HepG2 (cell line): ENCODE data around the gene CNR2. TPM values are rescaled to one million over a fixed set of nuclear protein-coding genes. Genes with fewer than 3 reads are reported as not detected.
"Not testable (repeated sequence)": the region's sequence is repeated elsewhere in the genome, so short reads cannot be mapped to it uniquely, and the experiment has no call there.

Experiments
- ATAC-seq: fragments of 200-7000 bp; cut with Tn5 transposase; 3 replicates; pipeline ENCODE4 v1.9.1; 2020; ENCODE audit warnings: mild to moderate bottlenecking, moderate library complexity
- BruUV-seq: library from RNA; stranded (reverse); fragments of 400-500 nt; replicated peaks from 2 replicates; lab custom pipeline; 2021; lab: Mats Ljungman, UMichigan
- CTCF ChIA-PET: fragments of 300-600 bp; formaldehyde crosslinking; extraction: SDS; loops from one replicate; lab custom pipeline; 2021; ENCODE audit warnings: low total read pairs, inconsistent platforms, low intra/inter-chr PET ratio; lab: Yijun Ruan, JAX
- POLR2A ChIA-PET: fragments of 350-600 bp; sonication (Branson Sonifier 250); formaldehyde crosslinking; loops from one replicate; lab custom pipeline; 2020; ENCODE audit warnings: antibody characterized with exemption, inconsistent platforms; lab: Yijun Ruan, JAX
- DNase-seq: peaks from one replicate; pipeline ENCODE4 v3.0.0-alpha.2; 2015; ENCODE audit warnings: low spot score
- FAIRE-seq: peaks from 3 replicates; lab custom pipeline; 2011; peaks lifted over from hg19 to GRCh38; lab: Jason Lieb, UNC
- H2AFZ ChIP-seq: one replicate; pipeline ENCODE4 v1.6.1; 2011; ENCODE audit warnings: low read length, inconsistent platforms
- H3K27ac ChIP-seq: fragments of 300-600 bp; 3 replicates; pipeline ENCODE4 v1.8.0; 2011; ENCODE audit warnings: mixed run types, mild to moderate bottlenecking, mixed read lengths, low read length, inconsistent platforms; ENCODE audit not compliant: insufficient read depth; ENCODE audit errors: extremely low read length
- H3K27me3 ChIP-seq, 2 experiments: fragments of 200-600 bp in 1 of 2; 2 replicates in 1 of 2; 3 replicates in 1 of 2; pipeline versions ENCODE4 v1.6.0 to v1.8.0; 2011; ENCODE audit warnings: low read length in 2 of 2, mild to moderate bottlenecking in 2 of 2, moderate library complexity in 2 of 2, inconsistent platforms in 1 of 2; ENCODE audit not compliant: insufficient read depth in 2 of 2, control insufficient read depth in 1 of 2
- H3K36me3 ChIP-seq, 2 experiments: fragments of 200-600 bp in 1 of 2; replicated peaks in 1 of 2; 2 replicates in 1 of 2; 3 replicates in 1 of 2; pipeline versions ENCODE4 v1.5.1 to v1.8.0; 2011; ENCODE audit warnings: low read length in 2 of 2, inconsistent platforms in 1 of 2; ENCODE audit not compliant: insufficient read depth in 2 of 2, control insufficient read depth in 1 of 2
- H3K4me1 ChIP-seq: 2 replicates; pipeline ENCODE4 v1.5.1; 2012; ENCODE audit warnings: low read length, inconsistent platforms; ENCODE audit not compliant: insufficient read depth
- H3K4me2 ChIP-seq: 2 replicates; pipeline ENCODE4 v1.6.0; 2011; ENCODE audit warnings: low read depth, low read length, inconsistent platforms
- H3K4me3 ChIP-seq, 3 experiments: fragments of 200-600 bp in 1 of 3; sonication (generic), shearing (Covaris generic) in 1 of 3; replicated peaks in 1 of 3; 2 replicates each; pipeline ENCODE4 v1.5.1; 2011 to 2016; ENCODE audit warnings: low read length in 3 of 3, inconsistent platforms in 2 of 3, low read depth in 2 of 3, mild to moderate bottlenecking in 2 of 3, control low read depth in 1 of 3, mixed read lengths in 1 of 3; ENCODE audit not compliant: insufficient read depth in 1 of 3
- H3K79me2 ChIP-seq: one replicate; pipeline ENCODE4 v1.6.1; 2011; ENCODE audit warnings: low read length, inconsistent platforms; ENCODE audit not compliant: insufficient read depth
- H3K9ac ChIP-seq: 2 replicates; pipeline ENCODE4 v1.6.0; 2011; ENCODE audit warnings: mild to moderate bottlenecking, low read depth, low read length, inconsistent platforms; ENCODE audit not compliant: insufficient read depth
- H3K9me3 ChIP-seq: 2 replicates; pipeline ENCODE4 v1.5.1; 2012; ENCODE audit warnings: mild to moderate bottlenecking, low read length
- H4K20me1 ChIP-seq: 2 replicates; pipeline ENCODE4 v1.6.0; 2011; ENCODE audit warnings: inconsistent platforms, mild to moderate bottlenecking, low read length, moderate library complexity; ENCODE audit not compliant: insufficient read depth
- KDM5B ChIP-seq: sonication (generic); formaldehyde crosslinking; IDR thresholded peaks from 2 replicates; pipeline ENCODE4 v1.4.0; 2020; ENCODE audit warnings: missing genetic modification reagents, mild to moderate bottlenecking, borderline replicate concordance
- RBAK ChIP-seq: sonication (generic); formaldehyde crosslinking; IDR thresholded peaks from 2 replicates; pipeline ENCODE4 v1.5.1; 2020; ENCODE audit warnings: mild to moderate bottlenecking, missing genetic modification reagents
- SAP130 ChIP-seq: IDR thresholded peaks from 2 replicates; pipeline ENCODE4 v1.6.1; 2016; ENCODE audit warnings: low read depth
- TEAD2 ChIP-seq: sonication (generic); formaldehyde crosslinking; IDR thresholded peaks from 2 replicates; pipeline ENCODE4 v1.9.0; 2021; ENCODE audit warnings: missing genetic modification reagents
- ZNF230 ChIP-seq: sonication (generic); formaldehyde crosslinking; IDR thresholded peaks from 2 replicates; pipeline ENCODE4 v1.4.0; 2020; ENCODE audit warnings: mild to moderate bottlenecking, missing genetic modification reagents
- ZNF570 ChIP-seq: sonication (generic); formaldehyde crosslinking; IDR thresholded peaks from 2 replicates; pipeline ENCODE4 v1.4.0; 2020; ENCODE audit warnings: mild to moderate bottlenecking, missing genetic modification reagents, borderline replicate concordance
- ZNF780A ChIP-seq: sonication (generic); formaldehyde crosslinking; IDR thresholded peaks from 2 replicates; pipeline ENCODE4 v1.8.0; 2022; ENCODE audit warnings: mild to moderate bottlenecking, missing genetic modification reagents, moderate library complexity
- WGBS: methylation state at CpG from one replicate; pipeline ENCODE4 v1.1.6; 2017; ENCODE audit warnings: low lambda C conversion rate; 5-methylcytosine and 5-hydroxymethylcytosine counted together
- in situ Hi-C: cut with HindIII; loops from 2 replicates; pipeline ENCODE4 v1.10.0; 2017; ENCODE audit warnings: low pct_unique_long_range_greater_than_20kb; ENCODE audit not compliant: extremely low pct_ligation_motif_present
- intact Hi-C: fragments of 100-400 bp; cut with micrococcal nuclease; formaldehyde crosslinking; loops from one replicate; pipeline ENCODE4 v1.10.0; 2022; ENCODE audit not compliant: unreplicated experiment
- polyA plus RNA-seq, 8 experiments: library from polyadenylated mRNA; depleted of rRNA in 3 of 8; stranded (reverse) in 7 of 8; unstranded in 1 of 8; fragments of >200 nt; fragmentation: Illumina TruSeq in 4 of 8; extraction: Trizol in 4 of 8; gene quantifications; 2 replicates each; pipeline versions ENCODE4 v1.2.1 to v1.2.3, GENCODE V29; 2011 to 2016; ENCODE audit warnings: low read depth in 4 of 8, missing spikeins in 1 of 8, mixed read lengths in 1 of 8; ENCODE audit not compliant: insufficient read depth in 1 of 8
- total RNA-seq, 5 experiments: library from RNA; depleted of rRNA; stranded (reverse); fragments of >200 nt; fragmentation: Illumina TruSeq; extraction: Trizol; gene quantifications; 2 replicates each; pipeline ENCODE4 v1.2.3, GENCODE V29; 2016; ENCODE audit warnings: low read depth in 1 of 5

Gene CNR2
- total and polyA plus RNA-seq, 2 of the 13 experiments (the other 11 are each of a cell fraction or from before 2014, with no cell fraction given), result not detected

DNA sequence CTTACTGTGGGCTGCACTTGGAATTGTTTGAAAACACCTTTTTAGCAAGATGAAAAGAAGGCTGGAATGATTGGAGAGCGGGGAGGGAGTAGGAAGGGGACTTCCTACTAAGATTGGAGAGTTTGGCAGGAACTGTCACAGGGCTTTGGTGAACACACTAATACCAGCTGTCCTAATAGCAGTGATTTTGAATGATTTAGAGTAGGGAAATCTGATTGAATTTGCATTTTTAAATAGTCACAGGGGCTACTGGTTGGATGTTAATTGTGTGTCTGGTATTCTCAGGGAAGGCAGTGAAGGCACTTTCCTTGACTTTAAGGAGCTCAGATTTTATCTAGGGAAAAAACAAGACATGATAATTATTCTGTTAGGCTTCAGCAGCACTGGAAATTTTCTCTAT lies 85.4 kb downstream of the CNR2 start:
- no peak for DNase-seq
- no peak overlapping the region for H3K27ac ChIP-seq
- ChIA-PET POLR2A (no interaction called here), CTCF (no interaction called here)
- no peak for ATAC-seq
- in situ Hi-C loops, result no loop called here
- no peak for FAIRE-seq
- no peaks in the 10 kb centered on the region for H4K20me1 ChIP-seq
- BruUV-seq, result no TSS peak
- no peaks in the 10 kb centered on the region; a peak in 1 of 5 replicates for H3K27me3 ChIP-seq
- H3K9ac ChIP-seq, result no peak overlapping the region
- no peak overlapping the region for H3K4me2 ChIP-seq
- 57% methylated on average over 1 of the region's 1 CpG for WGBS
- TF ChIP-seq TEAD2 (CRISPR knock-in tag), result no peak
- no peak for TF ChIP-seq KDM5B (CRISPR knock-in tag)
- no peak for TF ChIP-seq SAP130 (CRISPR knock-in tag)
- TF ChIP-seq ZNF230 (CRISPR knock-in tag), result no peak
- no peak for TF ChIP-seq ZNF780A (CRISPR knock-in tag)
- TF ChIP-seq RBAK, result no peak
- TF ChIP-seq ZNF570 (CRISPR knock-in tag), result no peak
- H3K4me1 ChIP-seq, result peaks cover 31% of the 10 kb centered on the region
- intact Hi-C loops, result no loop called here
- H2AFZ ChIP-seq, result no peak overlapping the region
- no peaks in the 10 kb centered on the region for H3K9me3 ChIP-seq
- no peaks in the 10 kb centered on the region for H3K36me3 ChIP-seq
- no peak overlapping the region for H3K4me3 ChIP-seq
- H3K79me2 ChIP-seq, result peaks cover 14% of the 10 kb centered on the region

DNA sequence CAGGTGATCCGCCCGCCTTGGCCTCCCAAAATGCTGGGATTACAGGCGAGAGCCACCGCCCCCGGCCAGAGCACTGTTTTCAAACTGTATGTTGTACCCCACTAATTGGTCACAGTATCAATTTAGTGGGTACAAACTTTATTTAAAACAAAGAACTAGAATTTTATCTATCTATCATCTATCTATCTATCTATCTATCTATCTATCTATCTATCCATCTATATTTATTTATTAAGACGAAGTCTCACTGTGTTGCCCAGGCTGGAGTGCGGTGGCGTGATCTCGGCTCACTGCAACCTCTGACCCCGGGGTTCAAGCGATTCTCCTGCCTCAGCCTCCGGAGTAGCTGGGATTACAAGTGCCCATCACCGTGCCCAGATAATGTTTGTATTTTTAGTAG lies 86.6 kb downstream of the CNR2 start:
- DNase-seq, H2AFZ ChIP-seq, H3K36me3 ChIP-seq, H3K4me3 ChIP-seq, H3K27ac ChIP-seq, intact Hi-C loops, H3K27me3 ChIP-seq, ATAC-seq, H3K9me3 ChIP-seq, H3K4me2 ChIP-seq, FAIRE-seq, H3K9ac ChIP-seq, H4K20me1 ChIP-seq, CTCF ChIA-PET, in situ Hi-C loops, BruUV-seq: not testable (repeated sequence)
- Histone ChIP-seq H3K4me1 (peaks cover 31% of the 10 kb centered on the region), H3K79me2 (peaks cover 14% of the 10 kb centered on the region)
- 74% methylated on average over 13 of the region's 13 CpGs for WGBS
- POLR2A ChIA-PET, result interaction anchor here (1.9 to 3.0 kb wide), 2 partner anchors 26 to 122 kb away, joined by 4 to 52 read pairs; partner anchors contain the start of gene GALE
